Colonic mucosa (tissue), 4 donors: ENCODE data around the gene DTNB. TPM values are rescaled to one million over a fixed set of nuclear protein-coding genes. Genes with fewer than 3 reads are reported as not detected.

Experiments
- DNase-seq: peaks from one replicate; pipeline ENCODE4 v3.0.0-alpha.2; 2020
- H3K27ac ChIP-seq: fragments of 200-600 bp; one replicate; pipeline ENCODE4 v1.8.0; 2021
- H3K27me3 ChIP-seq: fragments of 200-600 bp; one replicate; pipeline ENCODE4 v1.8.0; 2021
- H3K36me3 ChIP-seq: fragments of 200-600 bp; one replicate; pipeline ENCODE4 v1.8.0; 2021
- H3K4me1 ChIP-seq: fragments of 200-600 bp; one replicate; pipeline ENCODE4 v1.8.0; 2021; ENCODE audit warnings: mild to moderate bottlenecking
- H3K4me3 ChIP-seq: fragments of 200-600 bp; one replicate; pipeline ENCODE4 v1.8.0; 2021
- H3K9ac ChIP-seq, 2 donors: one replicate each; pipeline ENCODE4 v1.7.0; 2013; ENCODE audit warnings: control low read depth in 2 of 2, low read depth in 2 of 2, low read length in 2 of 2
- H3K9me3 ChIP-seq: fragments of 200-600 bp; one replicate; pipeline ENCODE4 v1.8.0; 2021
- CTCF ChIP-seq: fragments of 200-600 bp; IDR thresholded peaks from one replicate; pipeline ENCODE4 v1.8.0; 2022; ENCODE audit warnings: antibody characterized with exemption, mild to moderate bottlenecking
- intact Hi-C: fragments of 100-400 bp; cut with DNase I; formaldehyde crosslinking; loops from one replicate; pipeline ENCODE4 v1.14.1; 2022
- total RNA-seq, 2 donors: library from RNA; stranded (reverse); fragmentation: NEBNext Ultra II Directional in 1 of 2; extraction: Animal tissue kit (Norgen Biotek cat#: 25700) in 1 of 2; gene quantifications; one replicate each; pipeline ENCODE4 v1.2.1, GENCODE V29; 2021
- donor health status: healthy.
- donor health status: DM: no; HTN: no; CAD: no.
- donor health status: DM: no; HTN: no; CAD: no.

DTNB gene
- total RNA-seq, 2 donors from 2014 or later, result 5.2 to 9.3 TPM

GRCh38 chr2:25617948-25618646 lies 55.3 kb downstream of the DTNB start:
- no peak overlapping the region for H3K9ac ChIP-seq
- H3K36me3 ChIP-seq, result no peaks in the 10 kb centered on the region
- H3K4me1 ChIP-seq, result no peaks in the 10 kb centered on the region
- intact Hi-C loops, result no loop called here
- H3K27ac ChIP-seq, result no peak overlapping the region
- no peak for TF ChIP-seq CTCF
- H3K27me3 ChIP-seq, result no peaks in the 10 kb centered on the region
- no peak overlapping the region for H3K4me3 ChIP-seq
- DNase-seq, result no peak
- H3K9me3 ChIP-seq, result no peaks in the 10 kb centered on the region

- Histone ChIP-seq H3K4me3 (no peak overlapping the region), H3K4me1 (no peaks in the 10 kb centered on the region), H3K27ac (no peak overlapping the region), H3K9me3 (no peaks in the 10 kb centered on the region), H3K9ac (no peak overlapping the region), H3K27me3 (no peaks in the 10 kb centered on the region), H3K36me3 (no peaks in the 10 kb centered on the region)
- intact Hi-C loops, result no loop called here
- no peak for DNase-seq
- no peak for TF ChIP-seq CTCF
Observed at GRCh38 chr2:25615920-25616319, 57.5 kb downstream of the DTNB start.

GRCh38 chr2:25615386-25615785 lies 58.0 kb downstream of the DTNB start:
- H3K4me1 ChIP-seq, result no peaks in the 10 kb centered on the region
- DNase-seq, result no peak
- H3K27me3 ChIP-seq, result no peaks in the 10 kb centered on the region
- no peak overlapping the region for H3K9ac ChIP-seq
- intact Hi-C loops, result no loop called here
- no peak overlapping the region for H3K4me3 ChIP-seq
- TF ChIP-seq CTCF, result no peak
- H3K27ac ChIP-seq, result no peak overlapping the region
- H3K9me3 ChIP-seq, result no peaks in the 10 kb centered on the region
- no peaks in the 10 kb centered on the region for H3K36me3 ChIP-seq

- Histone ChIP-seq H3K27me3 (no peaks in the 10 kb centered on the region), H3K9ac (no peak overlapping the region), H3K36me3 (no peaks in the 10 kb centered on the region), H3K9me3 (no peaks in the 10 kb centered on the region), H3K4me3 (no peak overlapping the region), H3K27ac (no peak overlapping the region), H3K4me1 (no peaks in the 10 kb centered on the region)
- no peak for TF ChIP-seq CTCF
- intact Hi-C loops, result no loop called here
- DNase-seq, result no peak
Observed at GRCh38 chr2:25614711-25615110, 58.7 kb downstream of the DTNB start.

GRCh38 chr2:25608718-25609117 lies 64.7 kb downstream of the DTNB start:
- DNase-seq, result no peak
- Histone ChIP-seq H3K27me3 (no peaks in the 10 kb centered on the region), H3K4me1 (no peaks in the 10 kb centered on the region), H3K27ac (no peak overlapping the region), H3K9ac (no peak overlapping the region), H3K9me3 (no peaks in the 10 kb centered on the region), H3K36me3 (no peaks in the 10 kb centered on the region), H3K4me3 (no peak overlapping the region)
- no peak for TF ChIP-seq CTCF
- intact Hi-C loops, result no loop called here
